C4-2B (cell line): ENCODE measurements around the gene AP3M1.

Experiments
- ZFX ChIP-seq: fragments of 450-650 bp; IDR thresholded peaks from 2 replicates; pipeline ENCODE4 v1.6.1; 2017
- TF ChIP-seq, protein P1 (sequence below): fragments of 450-650 bp; conservative IDR thresholded peaks from 2 replicates; pipeline ENCODE4 v1.5.1; 2017; ENCODE audit warnings: mild to moderate bottlenecking

DNA sequence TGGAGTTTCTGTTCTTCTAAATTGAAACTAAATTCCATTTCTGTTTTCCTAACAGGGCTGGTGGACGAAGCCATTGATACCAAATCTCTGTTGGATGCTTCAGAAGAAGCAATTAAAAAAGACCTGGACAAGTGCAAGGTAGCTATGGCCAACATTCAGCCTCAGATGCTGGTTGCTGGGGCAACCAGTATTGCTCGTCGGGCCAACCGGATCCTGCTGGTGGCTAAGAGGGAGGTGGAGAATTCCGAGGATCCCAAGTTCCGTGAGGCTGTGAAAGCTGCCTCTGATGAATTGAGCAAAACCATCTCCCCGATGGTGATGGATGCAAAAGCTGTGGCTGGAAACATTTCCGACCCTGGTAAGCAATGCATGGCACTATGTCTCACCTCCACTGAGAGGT, 45.6 kb downstream of the AP3M1 start:
- TF ChIP-seq, protein P1, sequence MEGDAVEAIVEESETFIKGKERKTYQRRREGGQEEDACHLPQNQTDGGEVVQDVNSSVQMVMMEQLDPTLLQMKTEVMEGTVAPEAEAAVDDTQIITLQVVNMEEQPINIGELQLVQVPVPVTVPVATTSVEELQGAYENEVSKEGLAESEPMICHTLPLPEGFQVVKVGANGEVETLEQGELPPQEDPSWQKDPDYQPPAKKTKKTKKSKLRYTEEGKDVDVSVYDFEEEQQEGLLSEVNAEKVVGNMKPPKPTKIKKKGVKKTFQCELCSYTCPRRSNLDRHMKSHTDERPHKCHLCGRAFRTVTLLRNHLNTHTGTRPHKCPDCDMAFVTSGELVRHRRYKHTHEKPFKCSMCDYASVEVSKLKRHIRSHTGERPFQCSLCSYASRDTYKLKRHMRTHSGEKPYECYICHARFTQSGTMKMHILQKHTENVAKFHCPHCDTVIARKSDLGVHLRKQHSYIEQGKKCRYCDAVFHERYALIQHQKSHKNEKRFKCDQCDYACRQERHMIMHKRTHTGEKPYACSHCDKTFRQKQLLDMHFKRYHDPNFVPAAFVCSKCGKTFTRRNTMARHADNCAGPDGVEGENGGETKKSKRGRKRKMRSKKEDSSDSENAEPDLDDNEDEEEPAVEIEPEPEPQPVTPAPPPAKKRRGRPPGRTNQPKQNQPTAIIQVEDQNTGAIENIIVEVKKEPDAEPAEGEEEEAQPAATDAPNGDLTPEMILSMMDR: no peak
- no peak for TF ChIP-seq ZFX
